Bone marrow (tissue), 2 donors: ENCODE data around the gene RIC8B.
A peak's percentile ranks its signal among the peaks of the same experiment; 100 is the strongest.

ENCODE experiments used
- DNase-seq, 2 donors: peaks; one replicate each; lab custom pipeline; 2025; lab: John Stamatoyannopoulos, UW

Gene RIC8B

DNA sequence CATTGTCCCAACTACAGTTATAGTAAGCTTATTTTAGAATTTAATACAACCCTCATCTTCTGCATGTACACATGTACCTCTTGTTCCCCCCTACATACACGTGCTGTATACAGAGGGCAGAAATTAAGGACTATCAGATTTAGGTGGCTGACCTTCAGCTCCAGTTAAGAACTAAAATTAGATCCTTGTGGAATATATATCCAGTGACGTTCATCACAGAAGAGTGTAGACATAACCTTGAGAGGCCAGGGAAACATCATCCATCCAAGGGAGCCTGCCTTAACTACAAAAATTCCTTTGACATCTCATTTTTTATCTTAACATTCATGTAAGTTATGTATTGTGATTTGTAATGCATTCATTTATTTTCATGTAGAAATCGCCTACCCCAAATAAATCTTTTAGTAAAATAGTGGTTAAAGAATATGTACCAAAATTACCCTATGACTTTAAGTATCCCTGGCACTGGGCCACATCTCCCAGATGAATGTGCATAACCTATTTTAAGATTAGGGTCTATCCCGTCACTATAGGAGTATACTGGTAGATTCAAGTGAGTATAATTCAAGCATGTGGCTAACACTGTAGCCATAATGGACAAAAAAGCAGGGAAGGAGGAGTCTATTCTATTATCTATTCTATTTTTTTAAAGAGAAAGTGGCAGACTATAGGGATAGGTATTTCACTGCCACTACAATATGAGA is 27.5 kb downstream of the RIC8B start:
- no peak for DNase-seq

DNA sequence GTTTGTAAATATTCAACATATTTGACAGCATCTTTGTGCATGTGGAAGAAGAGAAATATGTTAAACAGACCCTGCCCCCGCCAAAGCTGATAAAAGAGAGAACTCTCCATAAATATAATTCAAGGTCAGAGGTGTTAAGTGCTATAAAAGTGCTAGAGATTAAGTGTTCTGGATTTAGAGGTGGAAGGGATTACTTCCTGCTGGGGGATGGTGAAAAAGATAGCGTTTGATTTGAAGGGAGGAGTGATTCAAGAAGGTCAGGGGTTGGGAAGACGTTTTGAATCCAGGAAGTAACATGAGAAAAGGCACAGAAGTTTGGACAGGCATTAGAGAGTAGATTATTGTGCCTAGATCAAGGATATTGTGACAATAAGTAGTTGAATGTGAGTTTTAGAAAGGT is 30.2 kb downstream of the RIC8B start:
- no peak for DNase-seq

DNA sequence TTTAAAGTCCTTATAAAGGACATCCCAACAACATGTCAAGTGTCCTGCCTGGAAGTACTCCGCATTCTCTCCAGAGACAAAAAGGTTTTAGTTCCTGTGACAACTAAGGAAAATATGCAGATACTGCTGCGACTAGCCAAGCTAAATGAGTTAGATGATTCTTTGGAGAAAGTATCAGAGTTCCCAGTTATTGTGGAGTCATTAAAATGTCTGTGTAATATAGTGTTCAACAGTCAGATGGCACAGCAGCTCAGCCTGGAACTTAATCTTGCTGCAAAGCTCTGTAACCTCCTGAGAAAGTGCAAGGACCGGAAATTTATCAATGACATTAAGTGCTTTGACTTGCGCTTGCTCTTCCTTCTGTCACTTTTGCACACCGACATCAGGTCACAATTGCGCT is 40.2 kb downstream of the RIC8B start:
- no peak for DNase-seq

DNA sequence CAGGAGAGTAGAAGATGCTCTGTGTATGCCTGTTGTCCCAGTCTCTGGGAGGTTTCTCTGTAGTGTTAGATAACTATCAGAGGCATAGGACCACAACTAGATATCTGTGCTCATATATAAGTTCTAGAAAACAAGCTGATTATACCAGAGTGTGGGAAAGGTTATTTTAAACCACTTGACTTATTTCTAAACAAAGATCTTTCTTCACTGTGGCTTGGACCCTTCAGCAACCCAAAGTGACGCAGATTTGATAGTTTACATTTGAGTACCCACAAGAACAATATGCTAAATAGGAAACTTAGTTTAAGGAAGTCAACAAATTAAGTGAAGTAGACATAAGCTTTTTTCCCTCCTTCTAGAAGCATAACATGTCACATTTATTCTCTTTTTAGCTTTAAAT is 41.3 kb downstream of the RIC8B start:
- DNase-seq: no peak

DNA sequence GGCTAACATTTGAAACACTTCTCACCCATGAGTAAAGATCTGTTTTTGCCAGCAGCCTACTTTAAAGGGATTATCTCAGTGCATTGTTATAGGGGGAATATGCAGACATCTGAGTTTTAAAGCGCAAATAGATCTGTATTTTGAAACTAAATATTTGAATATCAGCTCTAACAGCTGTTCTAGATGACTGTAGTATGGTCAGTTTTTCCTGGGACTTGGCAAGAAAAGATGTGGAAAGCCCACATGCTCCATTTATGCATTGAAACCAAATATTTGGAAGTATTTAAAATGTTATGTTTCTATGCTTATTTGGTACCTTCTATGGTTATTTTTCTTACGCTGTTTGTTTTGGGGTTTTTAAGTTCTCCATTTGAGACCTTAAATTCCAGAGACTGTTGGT is 41.7 kb downstream of the RIC8B start:
- no peak for DNase-seq

DNA sequence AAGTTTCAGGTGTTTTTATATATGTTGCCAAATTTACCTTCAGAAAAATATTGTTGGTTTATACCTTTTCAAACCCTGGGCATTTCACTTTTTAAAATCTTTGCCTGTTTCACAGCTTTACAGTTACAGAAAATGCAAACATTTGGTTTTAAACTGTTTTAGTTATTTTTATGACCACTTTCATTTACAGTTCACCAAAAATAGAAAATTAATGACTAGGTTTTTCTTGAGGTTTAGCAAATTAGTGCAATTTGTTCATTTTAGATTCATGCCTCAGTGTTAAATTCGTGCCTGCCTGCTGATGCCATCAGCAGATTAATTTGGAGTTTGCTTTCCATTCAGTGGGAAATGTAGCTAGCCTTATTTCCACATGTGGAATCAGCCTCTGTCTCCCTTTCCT is 45.5 kb downstream of the RIC8B start:
- DNase-seq: no peak

DNA sequence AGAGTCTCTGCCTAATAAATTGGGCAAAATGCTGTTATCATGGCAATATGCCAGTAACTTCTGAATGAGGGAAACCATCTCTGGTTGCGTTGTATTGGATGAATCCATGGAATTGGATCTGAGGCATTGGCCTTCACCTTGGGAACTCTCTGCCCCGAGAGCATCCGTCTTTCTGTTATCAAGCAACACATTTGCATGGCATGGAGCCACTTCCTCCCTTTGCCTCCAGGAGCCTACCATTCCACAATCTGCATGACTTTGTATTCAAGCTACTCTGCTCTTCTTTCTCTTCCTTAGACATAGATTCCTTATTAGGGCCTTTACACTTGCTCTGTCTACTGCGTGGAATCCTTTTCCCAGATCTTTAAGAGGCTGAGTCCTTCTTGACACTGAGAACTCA is 57.2 kb downstream of the RIC8B start:
- DNase-seq: no peak

DNA sequence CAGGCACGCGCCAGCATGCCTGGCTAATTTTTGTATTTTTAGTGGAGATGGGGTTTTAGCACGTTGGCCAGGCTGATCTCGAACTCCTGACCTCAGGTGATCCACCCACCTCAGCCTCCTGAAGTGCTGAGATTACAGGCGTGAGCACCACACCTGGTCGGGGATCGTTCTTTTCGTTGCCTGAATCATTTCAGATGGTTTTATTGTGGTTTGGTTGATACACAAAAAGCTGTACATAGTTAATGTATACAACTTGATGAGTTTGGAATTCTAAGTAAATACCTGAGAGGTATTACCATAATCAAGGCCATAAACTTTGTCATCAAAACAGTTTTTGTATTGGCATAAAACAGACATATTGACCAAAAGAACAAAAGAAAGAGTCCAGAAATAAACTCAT is 63.3 kb downstream of the RIC8B start:
- DNase-seq: no peak

DNA sequence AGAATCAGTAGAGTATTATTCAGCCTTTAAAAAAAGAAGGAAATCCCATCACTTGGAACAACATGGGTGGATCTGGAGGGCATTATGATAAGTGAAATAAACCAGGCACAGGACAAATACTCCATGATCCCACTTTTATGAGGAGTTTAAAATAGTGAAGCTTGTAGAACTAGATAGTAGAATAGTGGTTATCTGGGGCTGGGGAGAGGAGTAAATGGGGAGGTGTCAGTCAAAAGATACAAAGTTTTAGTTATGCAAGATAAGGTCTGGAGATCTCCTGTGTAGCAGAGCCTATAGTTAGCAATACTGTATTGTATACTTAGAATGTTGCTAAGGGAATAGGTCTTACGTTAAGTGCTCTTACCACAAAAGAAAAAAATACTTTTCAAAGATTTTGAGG is 64.9 kb downstream of the RIC8B start:
- no peak for DNase-seq

DNA sequence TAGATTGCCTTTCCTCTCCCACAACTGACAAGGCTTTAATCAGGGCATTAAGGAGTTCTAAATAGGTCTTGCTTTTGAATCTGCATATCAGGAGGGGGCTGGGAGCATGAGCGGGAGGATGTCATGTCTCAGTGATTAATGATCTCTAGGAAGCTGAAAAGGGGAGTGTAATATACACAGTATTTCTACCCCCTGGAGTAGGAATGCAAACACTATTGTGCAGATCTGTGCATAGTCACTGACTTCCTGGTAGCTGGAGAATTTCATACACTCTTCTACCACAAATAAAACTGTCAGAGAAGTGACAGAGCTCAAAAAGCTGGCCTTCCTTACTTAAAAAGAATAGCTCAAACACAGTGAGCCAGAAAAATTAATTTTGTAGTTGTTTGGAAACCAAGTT is 65.8 kb downstream of the RIC8B start:
- DNase-seq: peak in 1 of 2 donors; percentile 47

DNA sequence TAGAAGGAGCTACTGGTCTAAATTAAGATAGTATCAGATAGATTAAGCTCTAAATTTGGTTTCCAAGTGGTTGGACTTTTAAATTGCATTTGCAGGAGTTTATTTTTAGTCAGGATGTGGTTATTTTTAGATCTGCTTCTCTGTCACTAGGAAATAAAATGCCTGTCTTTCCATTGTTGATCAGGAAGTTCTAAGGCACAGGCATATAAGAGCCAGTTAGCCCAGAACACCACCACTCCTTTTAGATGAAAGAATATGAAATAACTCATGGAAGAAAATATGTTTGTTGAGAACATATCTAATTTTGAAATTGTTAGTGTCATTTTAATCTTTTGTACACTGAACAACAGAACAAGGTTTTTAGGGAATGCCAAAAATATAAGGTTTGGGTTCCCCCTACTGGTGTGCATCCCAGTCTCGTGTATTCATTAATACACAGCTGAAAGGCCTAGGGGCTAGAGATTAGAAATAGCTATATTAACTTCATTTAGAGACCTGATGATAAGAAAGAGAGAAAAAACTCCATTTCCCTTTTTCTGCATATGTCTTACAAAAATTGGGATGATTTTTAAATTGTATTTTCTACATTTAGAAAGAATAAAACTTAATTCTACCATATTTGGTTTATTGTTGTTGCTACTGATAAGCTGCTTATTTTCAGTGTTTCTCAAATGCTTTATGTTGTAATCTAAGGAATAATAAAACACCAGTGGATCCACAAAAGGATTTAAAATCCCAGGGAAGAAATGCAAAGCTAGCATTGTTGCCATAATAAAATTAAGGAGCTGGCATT is 67.2 kb downstream of the RIC8B start:
- peak in 1 of 2 donors; percentile 9 for DNase-seq

DNA sequence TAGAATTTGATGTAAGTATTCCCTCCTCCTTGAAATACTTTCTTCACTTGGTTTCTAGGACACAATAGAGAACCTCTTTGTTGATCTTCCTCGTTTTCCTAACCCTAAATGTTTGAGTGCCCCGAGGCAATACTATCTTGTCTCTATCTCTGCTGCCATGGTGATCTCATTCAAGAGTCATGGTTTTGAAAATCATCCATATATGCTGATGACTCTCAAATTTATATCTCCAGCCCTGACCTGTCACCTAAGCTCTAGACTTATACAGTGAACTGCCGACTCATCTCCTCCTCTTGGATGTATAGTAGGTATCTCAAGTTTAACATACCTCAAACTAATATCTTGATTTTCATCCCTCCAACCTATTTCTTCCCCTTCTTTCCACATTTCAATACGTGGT is 71.4 kb downstream of the RIC8B start:
- DNase-seq: no peak

DNA sequence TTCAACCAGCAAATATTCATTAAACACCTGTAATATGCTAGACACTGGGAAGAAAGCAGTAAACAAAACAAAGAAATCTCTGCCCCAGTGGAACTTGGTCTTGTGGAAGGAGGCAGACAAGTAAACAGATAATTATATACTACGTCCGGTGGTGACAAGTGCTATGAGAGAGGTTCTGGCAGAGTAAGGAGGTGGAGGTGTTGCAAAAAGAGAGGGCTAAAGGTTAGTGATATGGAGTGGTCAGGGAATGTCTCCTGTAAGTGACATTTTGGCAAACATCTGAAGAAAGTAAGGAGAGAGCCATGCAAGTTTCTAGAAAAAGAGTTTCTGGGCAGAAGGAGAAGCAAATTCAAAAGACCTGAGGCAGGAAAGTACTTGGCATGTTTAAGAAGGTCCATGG is 73.4 kb downstream of the RIC8B start:
- no peak for DNase-seq

DNA sequence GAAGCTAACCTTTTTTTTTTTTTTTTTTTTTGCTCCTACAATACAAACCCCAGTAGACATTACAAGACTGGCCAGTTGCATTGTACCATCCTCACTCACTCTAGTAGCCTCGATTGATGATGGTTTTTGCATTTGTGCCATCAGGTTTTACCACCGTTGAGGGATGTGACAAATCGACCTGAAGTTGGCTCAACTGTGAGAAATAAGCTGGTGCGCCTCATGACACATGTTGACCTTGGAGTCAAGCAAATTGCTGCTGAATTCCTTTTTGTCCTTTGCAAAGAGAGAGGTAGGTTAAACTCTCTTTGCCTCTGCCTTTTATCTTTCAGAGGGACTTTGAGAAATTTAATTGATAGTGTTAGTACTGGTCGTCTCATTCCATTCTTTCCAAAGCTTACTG is 76.8 kb downstream of the RIC8B start:
- DNase-seq: no peak

DNA sequence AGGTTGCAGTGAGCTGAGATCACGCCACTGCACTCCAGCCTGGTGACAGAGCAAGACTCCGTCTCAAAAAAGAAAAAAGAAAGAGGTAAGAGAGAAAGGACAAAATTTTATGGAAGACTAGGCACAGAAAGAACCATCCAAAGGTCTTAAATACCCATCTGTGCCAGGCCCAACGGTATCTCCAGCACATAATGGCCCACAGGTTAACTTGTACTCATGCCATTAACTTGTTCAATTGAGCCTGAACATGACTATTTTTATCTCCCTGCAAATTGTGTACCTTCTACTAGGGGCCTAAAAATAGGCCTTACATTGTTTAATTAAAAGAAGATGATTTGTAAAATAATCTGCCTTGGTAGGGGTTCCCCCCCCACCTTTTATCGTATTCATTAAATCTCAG is 80.2 kb downstream of the RIC8B start:
- no peak for DNase-seq

DNA sequence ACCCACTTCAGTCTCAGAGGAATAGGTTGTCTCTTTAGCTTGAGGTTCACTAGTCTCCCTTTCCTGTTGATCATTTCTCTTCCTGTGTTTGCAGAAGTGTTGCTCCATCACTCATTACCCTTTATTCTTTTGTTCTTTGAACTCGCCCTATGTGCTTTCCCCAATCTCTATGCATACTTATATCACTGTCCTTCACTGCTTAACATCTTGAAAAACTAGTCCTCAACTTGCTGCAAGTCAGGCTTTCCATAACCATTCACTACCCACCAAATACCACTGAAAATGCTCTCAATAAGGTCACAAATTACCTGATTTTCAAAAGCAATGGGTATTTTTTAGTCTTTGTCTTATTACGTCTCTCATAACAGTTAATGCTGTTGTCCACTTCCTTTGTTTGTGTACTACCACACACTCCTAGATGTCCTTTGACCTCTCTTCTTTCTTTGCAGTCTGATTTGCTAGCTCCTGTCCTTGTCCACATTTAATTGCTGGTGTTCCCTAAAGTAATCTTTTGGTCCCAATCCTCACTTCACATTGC is 80.8 kb downstream of the RIC8B start:
- no peak for DNase-seq

DNA sequence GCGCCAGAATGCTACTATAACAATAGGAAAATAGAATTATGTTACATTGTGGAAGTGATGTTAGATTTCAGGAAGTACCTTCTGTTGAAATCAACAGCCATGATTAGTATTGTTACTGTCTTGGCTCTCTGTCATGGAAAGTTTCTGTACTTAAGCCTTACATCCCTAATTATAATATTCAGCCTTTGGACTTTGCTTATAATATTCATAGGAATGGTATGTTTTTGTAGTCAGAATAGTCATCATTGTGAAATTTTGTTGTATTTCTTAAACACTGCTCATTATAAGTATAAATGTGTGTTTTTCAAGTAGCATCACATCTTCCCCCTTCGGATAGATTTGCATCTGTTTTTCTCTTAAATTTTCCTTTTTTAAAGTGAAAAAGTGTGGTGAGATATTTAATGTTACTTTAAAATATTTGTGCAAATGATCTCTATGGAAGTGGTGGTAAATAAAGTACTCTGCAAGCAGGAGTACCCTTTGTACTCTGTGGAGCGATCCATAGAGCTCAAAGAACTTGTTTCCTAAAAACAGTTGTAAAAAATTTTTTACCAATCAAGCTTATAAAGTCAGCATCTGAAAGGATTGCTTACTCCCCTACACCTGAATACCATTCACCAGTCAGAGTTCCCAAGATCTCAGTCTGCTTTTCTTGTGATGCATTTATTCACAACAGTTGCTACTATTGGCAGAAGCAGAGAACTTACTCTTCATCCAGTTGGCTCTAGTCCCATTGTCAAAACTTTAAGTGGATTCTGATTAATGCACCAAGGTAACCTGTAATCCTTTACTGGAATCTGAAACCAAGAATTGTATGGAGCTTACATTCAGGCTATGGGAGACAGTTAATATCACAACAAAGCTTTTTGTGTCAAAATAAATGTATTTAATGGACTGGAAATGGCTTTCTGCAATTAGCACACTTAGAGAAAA is 87.8 kb downstream of the RIC8B start:
- no peak for DNase-seq

DNA sequence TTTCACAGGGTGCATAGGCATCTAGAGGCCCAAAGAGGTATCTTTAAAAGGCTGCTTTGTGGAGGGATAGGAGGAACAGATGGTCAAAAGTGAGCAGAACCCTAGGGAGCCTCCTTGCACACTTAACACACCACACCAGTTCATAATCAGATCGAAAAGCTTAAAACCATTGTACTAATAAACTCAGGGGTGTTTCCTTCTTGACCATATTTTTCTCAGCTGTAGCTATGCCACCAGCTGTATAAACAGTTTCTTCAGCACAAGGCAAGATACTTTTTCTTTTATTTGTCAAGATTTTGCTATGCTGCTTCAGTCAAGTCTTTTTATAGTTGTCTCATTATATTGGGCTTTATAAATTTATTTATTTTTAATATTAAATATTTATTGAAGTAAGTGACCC is 88.7 kb downstream of the RIC8B start:
- DNase-seq: no peak

DNA sequence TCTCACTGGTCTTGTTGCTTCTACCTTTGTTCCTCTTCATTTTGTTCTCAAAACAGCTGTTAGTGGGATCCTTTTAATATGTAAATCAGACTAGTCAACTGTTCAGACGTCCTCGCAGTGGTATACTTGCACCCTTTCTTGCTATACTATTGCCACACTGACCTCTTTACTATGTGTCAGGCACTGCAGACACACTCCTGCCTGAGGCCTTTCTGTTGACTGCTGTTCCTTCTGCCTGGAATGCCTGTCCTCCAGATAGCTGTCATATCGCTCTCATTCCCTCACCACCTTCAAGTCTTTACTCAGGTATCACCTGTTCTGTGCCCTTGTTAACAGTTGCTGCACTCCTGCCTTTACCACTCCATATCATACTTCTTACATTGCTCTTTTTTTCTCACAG is 91.2 kb downstream of the RIC8B start:
- no peak for DNase-seq

DNA sequence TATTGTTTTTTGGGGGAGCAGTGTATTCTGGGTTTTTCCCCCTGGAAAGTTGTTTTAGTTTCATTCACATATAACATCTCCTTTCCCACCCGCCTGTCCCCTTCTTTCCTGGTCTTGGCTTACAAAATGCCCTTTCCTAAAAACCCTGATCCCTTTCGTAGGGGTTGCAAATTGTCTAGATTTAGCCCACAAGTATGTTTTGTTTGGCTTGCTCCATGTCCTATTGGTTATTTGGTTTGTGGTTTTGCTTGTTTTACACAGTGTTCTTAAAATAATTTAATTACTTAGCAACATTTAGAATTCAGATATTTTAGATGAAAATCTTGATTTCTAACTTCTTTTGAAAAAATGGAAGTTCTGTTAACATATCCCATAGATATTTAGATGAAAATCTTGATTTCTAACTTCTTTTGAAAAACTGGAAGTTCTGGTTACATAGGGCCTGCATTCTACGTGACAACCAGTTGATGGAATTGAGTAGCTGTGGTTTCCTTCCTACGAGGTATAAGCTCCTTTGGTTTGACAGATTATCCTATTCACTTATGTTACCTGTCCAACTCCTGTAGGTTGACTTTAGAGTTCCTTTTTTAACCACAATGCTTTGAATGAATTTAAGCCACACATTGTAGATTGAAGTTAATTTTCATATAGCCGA is 92.1 kb downstream of the RIC8B start:
- DNase-seq: no peak

DNA sequence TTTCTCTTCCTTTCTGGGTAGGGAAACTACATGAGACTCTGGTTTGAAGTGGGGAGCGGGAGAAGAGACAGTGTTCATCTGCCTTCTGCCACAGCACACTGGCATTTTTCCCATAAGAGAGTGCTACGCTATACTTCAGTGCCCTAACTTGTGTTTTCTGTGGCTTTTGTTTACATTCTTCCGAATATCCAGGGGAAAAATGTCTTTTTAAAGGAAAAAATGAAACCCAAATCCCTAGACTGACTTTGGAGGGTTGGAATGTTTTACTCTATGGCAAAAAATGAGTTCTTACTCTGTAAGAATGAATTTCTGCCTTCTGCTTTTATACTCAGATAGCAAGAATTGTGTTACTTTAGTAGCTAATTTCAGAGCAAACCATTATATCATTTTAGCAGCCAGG is 93.2 kb downstream of the RIC8B start:
- DNase-seq: no peak
